ENCODE data around the gene EAF1.
"Not testable (repeated sequence)": the region's sequence is repeated elsewhere in the genome, so short reads cannot be mapped to it uniquely, and the experiment has no call there.

The EAF1 gene

DNA sequence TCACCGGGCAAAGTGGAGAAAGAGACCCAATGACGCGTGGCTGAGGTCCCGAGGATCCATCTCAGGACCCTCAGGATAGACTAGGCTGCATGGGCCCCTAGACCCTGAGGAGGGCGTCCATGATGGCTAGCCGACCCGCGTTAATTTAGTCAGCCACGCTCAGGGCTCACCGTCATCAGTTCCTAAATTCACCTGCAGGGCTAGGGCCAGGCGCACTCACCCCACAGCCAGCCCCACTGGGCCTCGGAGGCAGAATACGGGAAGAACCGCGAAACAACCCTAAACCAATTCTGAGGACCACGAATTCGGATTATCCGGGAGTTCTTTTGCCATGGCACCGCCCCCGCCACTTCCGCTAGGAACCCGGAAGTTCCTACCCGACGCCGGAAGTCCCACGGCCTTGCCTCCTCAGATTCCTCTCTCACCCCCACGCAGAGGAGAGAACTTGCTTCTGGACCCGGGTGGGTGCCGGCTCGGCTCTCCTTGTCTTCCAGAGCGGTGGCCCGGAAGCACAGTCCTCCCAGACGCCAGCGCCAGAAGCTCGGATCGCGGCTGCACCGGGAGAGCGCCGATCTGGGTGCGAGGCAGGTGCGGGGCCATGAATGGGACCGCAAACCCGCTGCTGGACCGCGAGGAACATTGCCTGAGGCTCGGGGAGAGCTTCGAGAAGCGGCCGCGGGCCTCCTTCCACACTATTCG, at the start of gene EAF1, which contains the start of gene METTL6:
EAF1 (plus strand) TSS at position 417 of the 699 bp plus-strand sequence; CDS start at position 599, 182 bp downstream.
METTL6 (minus strand) TSS at position 363 of the 699 bp plus-strand sequence. CDS start 1,033 bp downstream, outside the sequence.
- peak; percentile 80 for DNase-seq (ENCODE audit: low spot score)

DNA sequence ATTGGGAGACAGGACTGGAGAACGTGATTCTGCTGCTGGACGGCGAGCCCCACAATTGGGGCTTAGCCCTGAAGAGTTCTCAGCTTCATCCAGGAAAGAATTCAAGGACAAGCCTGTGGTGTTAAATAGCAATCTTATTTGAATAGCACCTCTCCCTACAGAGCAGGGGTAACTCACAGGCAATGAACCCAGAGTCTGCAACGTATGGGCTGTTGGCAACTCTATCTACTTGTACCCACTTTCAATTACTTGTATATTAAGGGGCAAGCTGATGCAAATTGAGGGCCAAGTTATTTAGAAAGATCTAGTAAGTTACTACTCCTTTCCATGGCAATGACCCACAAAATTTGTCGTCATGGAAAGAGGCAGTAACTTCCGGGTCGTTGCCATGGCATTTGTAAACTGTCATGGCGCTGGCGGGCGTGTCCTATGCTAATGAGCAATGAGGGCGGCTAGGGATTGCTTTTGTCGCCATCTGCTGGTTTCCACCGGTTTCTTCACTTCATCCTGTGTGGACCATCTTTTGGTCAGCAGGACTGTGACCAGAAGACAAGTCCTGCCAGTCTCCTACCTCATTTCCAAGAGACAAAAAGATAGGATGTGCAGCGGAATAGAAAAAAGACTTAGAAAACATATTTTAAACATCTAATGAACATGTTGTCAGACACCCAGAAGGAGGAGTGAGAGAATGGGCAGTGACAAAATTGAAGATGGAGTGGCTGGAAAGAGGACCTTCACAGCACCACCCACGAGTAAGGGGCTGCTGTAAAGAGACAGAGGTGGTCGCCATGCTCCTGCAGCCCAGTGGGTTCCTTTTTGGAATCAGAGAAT, 49.2 kb upstream of the EAF1 start:
- DNase-seq (ENCODE audit: low spot score): peak; percentile 95

DNA sequence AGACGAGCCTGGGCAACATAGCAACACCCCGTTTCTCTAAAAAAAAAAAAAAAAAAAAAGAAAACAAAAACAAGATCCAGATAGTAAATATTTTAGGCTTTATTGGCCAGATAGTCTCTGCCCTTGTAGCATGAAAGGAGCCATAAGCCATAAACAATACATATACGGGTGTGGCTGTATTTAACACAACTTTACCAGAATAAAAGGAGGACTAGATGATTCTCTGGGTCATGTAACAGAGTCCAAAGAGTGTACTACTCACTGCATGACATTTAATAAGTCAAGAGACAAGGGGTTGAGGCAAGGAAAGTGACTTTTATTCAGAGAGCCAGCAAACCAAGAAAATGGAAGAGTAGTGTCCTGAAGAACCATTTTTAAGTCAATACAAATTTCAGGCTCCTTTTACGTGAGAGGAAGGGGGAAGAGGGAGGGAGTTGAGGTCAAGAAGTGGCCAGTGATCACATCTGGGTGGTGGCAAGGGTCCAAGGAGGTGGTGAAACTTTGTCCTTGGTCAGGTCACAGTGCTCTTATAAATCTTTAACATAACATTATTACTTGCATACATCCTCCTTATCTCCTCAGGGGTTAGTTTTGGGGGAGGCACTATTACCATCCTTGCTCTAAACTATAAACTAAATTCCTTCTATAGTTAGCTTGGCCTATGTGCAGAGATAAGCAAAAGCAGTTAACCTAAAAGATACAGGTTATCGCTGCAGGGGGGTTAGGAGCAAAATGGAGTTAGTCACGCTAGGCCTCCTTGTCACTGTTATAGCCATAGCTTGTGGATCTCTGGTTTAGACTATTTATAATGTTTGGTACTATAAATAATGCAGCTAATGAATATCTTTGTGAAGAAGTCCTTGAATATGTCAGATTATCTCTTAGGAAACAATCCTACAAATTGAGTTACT, 46.2 kb upstream of the EAF1 start:
- DNase-seq (ENCODE audit: low spot score): no peak

DNA sequence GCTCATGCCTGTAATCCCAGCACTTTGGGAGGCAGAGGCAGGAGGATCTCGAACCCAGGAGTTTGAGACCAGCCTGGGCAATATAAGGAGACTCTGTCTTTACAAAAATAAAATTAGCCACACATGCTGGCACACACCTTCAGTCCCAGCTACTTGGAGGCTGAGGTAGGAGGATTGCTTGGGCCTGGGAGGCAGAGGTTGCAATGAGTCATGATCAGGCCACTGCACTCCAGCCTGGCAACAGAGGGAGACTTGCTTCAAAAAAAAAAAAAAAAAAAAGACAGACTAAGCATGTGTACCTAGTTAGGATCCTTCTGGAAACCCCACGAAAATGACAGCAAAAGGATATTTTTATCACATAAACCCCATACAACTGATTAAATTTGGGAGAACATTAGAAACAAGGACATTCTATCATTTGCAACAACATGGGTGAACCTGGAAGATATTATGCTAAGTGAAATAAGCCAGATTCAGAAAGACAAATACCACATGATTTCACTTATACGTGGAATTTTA, 44.9 kb upstream of the EAF1 start:
- DNase-seq (ENCODE audit: low spot score): no peak

DNA sequence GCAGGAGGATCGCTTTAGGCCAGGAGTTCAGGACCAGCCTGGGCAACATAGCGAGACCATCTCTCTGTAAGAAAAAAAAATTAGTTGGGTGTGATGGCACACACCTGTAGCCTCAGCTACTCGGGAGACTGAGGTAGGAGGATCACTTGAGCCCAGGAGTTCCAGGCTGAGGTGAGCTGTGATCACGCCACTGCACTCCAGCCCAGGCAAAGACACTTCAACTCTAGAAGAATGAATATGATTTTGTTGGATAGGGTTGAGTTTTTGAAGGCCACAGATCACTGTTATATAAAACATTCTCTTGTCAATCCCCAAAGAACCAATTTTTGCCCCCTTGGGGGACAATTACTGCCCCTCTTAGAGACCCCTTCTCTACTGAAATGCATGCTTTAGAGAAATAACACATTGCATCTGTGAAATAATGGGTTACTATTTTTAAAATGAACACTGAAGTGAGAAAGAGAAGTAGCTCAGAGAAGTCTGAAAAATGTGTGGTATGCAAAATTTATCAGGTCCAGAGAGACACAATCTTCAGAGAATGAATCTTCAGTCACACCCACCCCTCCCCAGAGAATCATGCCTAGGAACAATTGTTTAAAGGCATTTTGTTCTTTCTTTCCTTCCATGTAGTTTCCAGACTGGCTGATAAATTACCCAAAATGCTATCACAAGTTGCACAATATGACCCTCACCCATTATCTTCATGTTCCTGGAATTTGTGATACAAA, 42.7 kb upstream of the EAF1 start:
- no peak for DNase-seq (ENCODE audit: low spot score)

DNA sequence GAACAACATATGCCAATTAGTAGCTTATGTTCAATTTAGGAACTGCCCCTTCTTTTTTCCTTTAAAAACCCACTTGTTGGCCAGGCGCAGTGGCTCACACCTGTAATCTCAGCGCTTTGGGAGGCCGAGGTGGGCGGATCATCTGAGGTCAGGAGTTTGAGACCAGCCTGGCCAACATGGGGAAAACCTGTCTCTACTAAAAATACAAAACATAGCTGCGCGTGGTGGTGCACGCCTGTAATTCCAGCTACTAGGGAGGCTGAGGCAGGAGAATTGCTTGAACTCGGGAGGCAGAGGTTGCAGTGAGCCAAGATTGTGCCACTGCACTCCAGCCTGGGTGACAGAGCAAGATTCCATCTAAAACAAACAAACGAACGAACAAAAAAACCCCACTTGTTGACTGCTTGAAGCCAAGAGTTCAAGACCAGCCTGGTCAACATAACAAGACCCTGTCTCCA, 42.1 kb upstream of the EAF1 start:
- not testable (repeated sequence) for DNase-seq (ENCODE audit: low spot score)

DNA sequence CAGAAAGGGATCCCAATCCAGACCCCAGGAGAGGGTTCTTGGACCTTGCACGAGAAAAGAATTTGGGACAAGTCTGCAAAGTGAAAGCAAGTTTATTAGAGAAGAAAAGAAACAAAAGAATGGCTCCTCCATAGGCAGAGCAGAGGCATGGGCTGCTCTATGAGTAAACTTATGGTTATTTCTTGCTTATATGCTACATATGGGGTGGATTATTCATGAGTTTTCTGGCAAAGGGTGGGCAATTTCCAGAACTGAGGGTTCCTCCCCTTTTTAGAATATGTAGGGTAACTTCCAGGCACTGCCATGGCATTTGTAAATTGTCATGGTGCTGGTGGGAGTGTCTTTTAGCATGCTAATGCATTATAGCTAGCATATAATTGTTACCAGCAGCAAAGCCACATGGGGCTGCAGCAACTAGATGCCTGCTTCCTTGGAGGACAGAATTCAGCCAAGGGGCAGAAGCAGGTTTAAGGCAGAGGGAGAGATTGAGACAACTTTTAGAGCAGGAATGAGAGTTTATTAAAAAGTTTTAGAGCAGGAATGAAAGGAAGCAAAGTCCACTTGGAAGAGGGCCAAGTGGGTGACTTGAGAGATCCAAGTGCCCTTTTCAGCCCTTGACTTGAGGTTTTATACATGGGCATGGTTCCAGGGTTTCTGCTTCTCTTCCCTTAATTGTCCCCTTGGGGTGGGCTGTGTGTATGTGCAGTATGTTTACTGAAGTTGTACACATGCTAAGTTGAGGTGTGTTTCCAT, 41.3 kb upstream of the EAF1 start:
- DNase-seq (ENCODE audit: low spot score): peak; percentile 12

DNA sequence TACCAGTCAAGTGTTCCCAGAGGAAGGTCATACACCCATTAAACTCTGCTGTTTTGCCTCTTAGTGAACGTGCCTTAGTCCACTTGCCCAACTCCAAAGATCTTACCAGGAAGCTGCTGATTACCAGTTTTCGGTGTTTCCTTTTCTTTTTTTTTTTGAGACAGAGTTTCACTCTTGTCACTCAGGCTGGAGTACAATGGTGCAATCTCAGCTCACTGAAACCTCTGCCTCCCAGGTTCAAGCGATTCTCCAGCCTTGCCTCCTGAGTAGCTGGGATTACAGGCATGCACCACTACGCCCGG, 40.8 kb upstream of the EAF1 start:
- DNase-seq (ENCODE audit: low spot score): not testable (repeated sequence)

DNA sequence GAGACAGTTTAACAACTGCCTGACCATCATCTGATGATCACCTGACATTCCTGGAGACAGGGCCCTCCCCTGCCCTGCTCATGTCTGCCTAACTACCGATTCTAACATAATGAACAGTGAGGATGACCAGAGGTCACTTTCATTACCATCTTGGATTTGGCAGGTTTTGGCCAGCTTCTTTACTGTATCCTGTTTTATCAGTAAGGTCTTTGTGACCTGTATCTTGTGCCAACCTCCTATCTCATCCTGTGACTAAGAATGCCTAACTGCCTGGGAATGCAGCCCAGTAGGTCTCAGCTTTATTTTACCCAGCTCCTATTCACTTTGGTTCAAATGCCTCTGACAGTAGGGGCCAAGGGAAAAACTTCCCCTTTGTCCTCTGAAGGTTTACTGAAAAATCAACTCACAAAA, 40.2 kb upstream of the EAF1 start:
- no peak for DNase-seq (ENCODE audit: low spot score)

DNA sequence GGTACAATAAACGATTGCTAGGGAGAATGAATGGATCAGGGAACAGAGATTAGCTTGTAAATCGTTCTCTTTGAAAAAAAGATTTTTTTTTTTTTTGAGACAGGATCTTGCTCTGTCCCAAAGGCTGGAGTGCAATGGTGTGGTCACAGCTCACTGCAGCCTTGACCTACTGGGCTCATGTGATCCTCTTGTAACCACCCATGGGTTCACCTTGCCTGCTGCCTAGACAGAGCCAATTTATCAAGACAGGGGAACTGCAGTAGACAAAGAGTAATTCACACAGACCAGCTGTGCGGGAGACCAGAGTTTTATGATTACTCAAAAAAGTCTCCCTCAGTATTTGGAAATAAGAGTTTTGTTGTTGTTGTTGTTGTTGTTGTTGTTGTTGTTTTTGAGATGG, 39.7 kb upstream of the EAF1 start:
- no peak for DNase-seq (ENCODE audit: low spot score)

DNA sequence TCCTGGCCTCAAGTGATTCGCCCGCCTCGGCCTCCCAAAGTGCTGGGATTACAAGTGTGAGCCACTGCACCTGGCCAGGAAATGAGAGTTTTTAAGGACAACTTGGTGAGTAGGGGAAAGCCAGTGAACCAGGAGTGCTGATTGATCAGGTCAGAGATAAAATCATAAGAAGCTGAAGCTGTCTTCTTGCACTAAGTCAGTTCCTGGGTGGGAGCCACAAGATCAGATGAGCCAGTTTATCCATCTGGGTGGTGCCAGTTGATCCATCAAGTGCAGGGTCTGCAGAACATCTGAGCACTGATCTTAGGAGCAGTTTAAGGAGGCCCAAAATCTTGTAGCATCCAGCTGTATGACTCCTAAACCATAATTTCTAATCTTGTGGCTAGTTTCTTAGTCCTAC, 39.1 kb upstream of the EAF1 start:
- DNase-seq (ENCODE audit: low spot score): not testable (repeated sequence)

DNA sequence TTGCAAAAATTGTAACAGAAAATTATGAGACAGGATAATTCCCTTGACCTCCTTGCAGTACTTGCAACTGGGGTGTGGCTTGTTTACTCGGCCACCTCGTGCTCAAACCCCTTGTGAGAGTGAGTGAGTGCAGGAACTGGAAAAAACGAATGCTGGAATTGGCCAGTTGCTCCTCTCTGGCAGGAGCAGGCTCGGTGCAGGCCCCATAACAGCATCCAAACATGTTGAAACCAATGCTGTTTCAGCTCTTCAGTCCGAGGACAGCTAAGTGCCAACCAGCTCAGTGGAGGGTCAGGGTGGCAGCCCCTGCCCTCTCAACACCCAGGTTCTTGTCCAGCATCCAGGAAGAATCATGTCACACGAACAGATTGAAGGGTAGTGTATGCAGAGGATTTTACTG, 36.9 kb upstream of the EAF1 start:
- DNase-seq (ENCODE audit: low spot score): no peak

DNA sequence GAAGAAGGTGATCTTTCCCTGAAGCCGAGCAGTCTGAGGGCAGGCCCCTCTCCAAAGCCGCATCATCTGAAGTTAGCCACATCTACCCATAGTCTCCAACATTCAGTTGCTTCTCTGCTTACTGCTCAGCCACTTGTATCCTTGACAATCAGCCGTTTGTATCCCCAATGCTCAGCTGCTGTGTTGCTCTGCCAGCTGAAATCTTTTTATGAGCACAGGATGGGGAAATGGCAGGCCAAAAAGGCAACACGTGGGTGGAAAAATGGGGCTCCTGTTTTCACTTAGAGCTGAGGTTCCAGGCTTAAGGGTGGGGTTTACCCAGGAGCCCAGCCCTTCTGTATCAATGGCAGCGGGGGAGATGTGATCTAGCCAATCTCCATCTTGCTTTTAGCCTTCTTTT, 36.4 kb upstream of the EAF1 start:
- no peak for DNase-seq (ENCODE audit: low spot score)

DNA sequence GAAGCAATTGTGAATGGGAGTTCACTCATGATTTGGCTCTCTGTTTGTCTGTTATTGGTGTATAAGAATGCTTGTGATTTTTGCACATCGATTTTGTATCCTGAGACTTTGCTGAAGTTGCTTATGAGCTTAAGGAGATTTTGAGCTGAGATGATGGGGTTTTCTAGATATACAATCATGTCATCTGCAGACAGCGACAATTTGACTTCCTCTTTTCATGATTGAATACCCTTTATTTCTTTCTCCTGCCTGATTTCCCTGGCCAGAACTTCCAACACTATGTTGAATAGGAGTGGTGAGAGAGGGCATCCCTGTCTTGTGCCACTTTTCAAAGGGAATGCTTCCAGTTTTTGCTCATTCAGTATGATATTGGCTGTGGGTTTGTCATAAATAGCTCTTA, 34.1 kb upstream of the EAF1 start:
- not testable (repeated sequence) for DNase-seq (ENCODE audit: low spot score)

DNA sequence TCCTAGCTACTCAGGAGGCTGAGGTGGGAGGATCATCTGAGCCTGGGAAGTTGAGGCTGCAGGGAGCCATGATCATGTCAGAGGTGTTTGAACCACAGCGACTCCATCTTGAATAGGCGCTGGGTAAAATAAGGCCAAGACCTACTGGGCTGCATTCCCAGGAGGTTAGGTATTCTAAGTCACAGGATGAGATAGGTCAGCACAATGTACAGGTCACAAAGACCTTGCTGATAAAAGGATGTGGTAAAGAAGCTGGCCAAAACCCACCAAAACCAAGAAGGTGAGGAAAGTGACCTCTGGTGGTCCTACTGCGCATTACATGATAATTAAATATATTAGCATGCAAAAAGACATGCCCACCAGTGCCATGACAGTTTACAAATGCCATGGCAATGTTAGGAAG, 28.7 kb upstream of the EAF1 start:
- DNase-seq (ENCODE audit: low spot score): peak; percentile 31

DNA sequence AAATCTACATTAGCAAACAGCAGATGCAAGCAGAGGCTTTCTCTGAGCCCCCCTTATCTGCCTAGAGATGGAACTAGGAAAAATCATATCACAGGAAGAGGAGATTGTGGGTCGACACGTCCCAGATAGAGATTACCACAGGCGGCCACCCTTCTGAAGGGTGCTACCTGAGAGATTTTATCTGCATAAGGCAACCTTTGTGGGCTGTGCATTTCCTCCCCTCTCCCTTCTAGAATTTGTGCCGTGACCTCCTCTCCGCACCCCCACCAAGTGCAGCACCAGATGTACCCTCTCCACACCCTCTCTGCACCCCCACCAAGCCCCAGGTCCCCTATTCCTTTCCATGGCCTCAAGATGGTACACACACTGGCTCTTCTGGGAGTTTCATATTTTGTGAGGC, 27.4 kb upstream of the EAF1 start:
- DNase-seq (ENCODE audit: low spot score): no peak

DNA sequence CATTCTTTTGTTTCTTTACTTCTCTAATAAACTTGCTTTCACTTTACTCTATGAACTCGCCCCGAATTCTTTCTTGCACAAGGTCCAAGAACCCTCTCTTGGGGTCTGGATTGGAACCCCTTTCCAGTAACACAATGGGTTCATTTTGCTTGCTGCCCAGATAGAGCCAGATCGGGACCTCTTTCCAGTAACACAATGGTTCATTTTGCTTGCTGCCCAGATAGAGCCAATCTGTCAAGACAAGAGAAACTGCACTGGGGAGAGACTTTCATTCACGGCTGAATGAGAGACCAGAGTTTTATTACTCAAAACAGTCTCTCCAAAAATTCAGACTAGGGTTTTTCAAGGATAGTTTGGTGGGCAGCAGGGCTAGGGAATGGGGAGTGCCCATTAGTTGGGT, 25.5 kb upstream of the EAF1 start:
- DNase-seq (ENCODE audit: low spot score): no peak

DNA sequence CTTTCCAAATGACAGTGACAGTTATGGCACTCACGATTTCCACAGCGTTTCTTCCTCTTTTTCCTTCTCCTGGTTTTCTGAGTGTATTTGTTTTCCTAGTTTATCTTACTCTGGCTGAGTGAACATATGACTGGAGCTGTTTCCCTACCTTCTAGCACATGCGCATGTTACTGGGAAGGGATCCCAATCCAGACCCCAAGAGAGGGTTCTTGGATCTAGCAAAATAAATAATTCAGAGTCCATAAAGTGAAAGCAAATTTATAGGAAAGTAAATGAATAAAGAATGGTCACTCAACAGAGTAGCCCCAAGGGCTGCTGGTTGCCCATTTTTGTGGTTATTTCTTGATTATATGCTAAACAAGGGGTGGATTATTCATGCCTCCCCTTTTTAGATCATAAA, 23.9 kb upstream of the EAF1 start:
- DNase-seq (ENCODE audit: low spot score): no peak

DNA sequence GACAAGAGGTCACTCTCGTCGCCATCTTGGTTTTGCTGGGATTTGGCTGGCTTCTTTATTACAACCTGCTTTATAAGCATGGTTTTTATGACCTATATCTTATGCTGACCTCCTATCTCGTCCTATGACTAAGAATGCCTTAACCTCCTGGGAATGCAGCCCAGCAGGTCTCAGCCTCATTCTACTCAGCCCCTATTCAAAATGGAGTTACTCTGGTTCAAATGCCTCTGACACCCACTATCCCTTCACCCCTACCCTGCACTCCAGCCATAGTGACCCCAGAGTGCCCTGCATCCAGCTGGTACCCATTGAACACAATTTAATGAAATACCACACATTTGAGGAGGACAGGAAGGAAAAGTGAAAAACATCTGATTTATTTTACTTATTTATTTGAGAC, 23.4 kb upstream of the EAF1 start:
- no peak for DNase-seq (ENCODE audit: low spot score)

DNA sequence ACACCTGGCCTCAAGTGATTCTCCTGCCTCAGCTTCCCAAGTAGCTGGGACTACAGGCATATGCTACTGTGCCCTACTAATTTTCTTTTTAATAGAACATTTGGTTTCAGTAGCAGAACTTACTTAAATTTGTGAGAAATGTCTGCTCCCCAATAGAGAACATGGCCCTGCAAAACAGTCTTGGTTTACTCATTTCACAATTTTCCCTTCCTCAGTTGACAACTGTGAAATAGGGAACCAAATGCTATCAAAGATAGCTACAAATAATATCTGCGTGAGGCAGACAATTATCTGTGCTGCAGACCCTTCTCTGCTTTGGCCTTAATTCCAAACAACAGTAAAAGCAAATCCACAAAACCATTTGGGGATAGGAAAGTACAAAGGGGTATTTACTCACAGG, 22.6 kb upstream of the EAF1 start:
- DNase-seq (ENCODE audit: low spot score): no peak

All from hematopoietic multipotent progenitor cell treated with erythropoietin and hydrocortisone succinate and interleukin-3 and kit ligand, for 15 days (in vitro differentiated cells).